ENCODE results near the gene CA10. TPM values are rescaled to one million over a fixed set of nuclear protein-coding genes. Genes with fewer than 3 reads are reported as not detected.

Gene CA10
- total RNA-seq, 1 experiment from 2014 or later: not detected

DNA sequence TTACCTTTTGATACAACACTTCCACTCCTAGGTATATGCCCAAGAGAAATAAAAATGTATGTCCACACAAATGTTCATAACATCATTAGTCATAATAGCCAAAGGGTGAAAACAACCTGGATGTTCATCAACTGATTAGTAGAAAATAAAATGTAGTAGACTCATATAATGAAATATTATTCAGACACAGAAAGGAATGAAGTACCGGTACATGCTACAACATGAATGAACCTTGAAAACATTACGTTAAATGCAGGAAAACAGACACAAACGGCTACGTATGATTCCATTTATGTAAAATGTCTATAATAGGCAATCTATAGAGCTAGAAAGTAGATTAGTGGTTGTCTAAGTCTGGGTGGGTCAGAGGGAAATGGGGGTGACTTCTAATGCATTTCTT is 358.5 kb downstream of the CA10 start:
- DNase-seq (ENCODE audit: low read depth in 1 of 2, low spot score in 2 of 2): no peak

DNA sequence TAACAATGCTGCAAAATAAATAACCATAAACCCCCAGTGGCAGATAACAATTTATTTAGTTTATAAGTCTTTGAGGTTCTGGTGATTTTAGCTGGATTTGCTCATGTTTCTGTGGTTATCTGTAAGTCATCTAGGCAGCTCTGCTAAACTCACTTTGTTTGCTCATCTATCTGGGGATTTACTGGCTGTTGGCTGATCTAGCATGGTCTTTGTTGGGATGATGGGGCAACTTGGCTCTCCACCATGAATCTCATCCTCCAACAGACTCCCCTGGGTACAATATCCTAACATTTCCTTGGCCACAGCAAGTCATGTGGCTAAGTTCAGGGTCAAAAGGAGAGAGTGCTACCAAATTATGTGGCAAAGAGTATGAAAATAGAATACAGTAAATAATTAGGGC is 359.3 kb downstream of the CA10 start:
- Histone ChIP-seq H3K27me3 (replicated peaks) (no peaks in the 10 kb centered on the region), H3K4me3 (no peak overlapping the region), H3K4me1 (replicated peaks) (no peaks in the 10 kb centered on the region), H3K27ac (no peak overlapping the region), H3K36me3 (no peaks in the 10 kb centered on the region), H3K9me3 (replicated peaks) (no peaks in the 10 kb centered on the region)
- DNase-seq (ENCODE audit: low read depth in 1 of 2, low spot score in 2 of 2): no peak

More for the DNA sequence above, 358.5 kb downstream of the CA10 start:
- H3K36me3 ChIP-seq: no peaks in the 10 kb centered on the region
- no peaks in the 10 kb centered on the region for H3K27me3 ChIP-seq (replicated peaks)
- H3K4me3 ChIP-seq: no peak overlapping the region
- H3K27ac ChIP-seq: no peak overlapping the region
- no peaks in the 10 kb centered on the region for H3K4me1 ChIP-seq (replicated peaks)
- no peaks in the 10 kb centered on the region for H3K9me3 ChIP-seq (replicated peaks)

DNA sequence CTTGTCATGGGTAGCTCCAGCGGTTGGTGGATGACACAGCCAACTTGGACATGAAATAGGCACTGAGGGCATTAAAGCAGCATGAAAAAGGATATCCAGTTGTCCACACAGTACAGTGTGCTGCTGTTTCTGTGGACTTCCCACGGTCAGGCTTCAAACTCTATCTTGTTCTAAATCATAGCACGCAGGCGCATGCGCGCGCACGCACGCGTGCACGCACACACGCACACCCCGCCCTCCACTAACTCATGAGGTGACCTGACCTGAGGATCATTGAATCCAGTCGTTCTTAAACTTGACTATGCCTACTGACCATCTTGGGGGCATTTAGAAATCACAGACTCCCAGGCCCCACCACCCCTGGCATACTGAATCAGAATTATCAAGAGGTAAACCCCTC is 361.4 kb downstream of the CA10 start:
- H3K9me3 ChIP-seq (replicated peaks): no peaks in the 10 kb centered on the region
- DNase-seq (ENCODE audit: low read depth in 1 of 2, low spot score in 2 of 2): no peak
- no peak overlapping the region for H3K27ac ChIP-seq
- H3K36me3 ChIP-seq: no peaks in the 10 kb centered on the region
- H3K4me3 ChIP-seq: no peak overlapping the region
- no peaks in the 10 kb centered on the region for H3K4me1 ChIP-seq (replicated peaks)
- no peaks in the 10 kb centered on the region for H3K27me3 ChIP-seq (replicated peaks)

DNA sequence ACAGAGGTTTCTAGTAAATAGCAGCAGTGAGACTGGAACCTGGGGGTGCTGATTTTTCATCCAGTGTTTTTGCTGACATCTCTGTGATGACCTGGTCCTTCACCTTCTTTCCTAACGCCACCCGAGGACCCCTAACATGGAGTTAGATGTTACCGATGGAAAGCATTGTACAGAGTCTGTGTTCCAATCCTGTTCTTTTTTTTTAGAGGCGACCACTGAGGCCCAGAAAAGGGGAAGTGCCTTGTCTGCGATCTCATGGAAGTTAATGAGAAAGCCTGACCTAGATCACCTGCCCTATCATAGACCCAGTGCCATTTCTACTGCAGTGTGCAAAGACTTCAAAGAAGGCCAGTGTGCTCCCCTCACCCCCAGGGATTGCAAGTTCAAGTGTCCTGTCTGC is 362.5 kb downstream of the CA10 start:
- Histone ChIP-seq H3K27me3 (replicated peaks) (no peaks in the 10 kb centered on the region), H3K4me1 (replicated peaks) (no peaks in the 10 kb centered on the region), H3K9me3 (replicated peaks) (no peaks in the 10 kb centered on the region), H3K36me3 (no peaks in the 10 kb centered on the region), H3K4me3 (no peak overlapping the region), H3K27ac (no peak overlapping the region)
- no peak for DNase-seq (ENCODE audit: low read depth in 1 of 2, low spot score in 2 of 2)

DNA sequence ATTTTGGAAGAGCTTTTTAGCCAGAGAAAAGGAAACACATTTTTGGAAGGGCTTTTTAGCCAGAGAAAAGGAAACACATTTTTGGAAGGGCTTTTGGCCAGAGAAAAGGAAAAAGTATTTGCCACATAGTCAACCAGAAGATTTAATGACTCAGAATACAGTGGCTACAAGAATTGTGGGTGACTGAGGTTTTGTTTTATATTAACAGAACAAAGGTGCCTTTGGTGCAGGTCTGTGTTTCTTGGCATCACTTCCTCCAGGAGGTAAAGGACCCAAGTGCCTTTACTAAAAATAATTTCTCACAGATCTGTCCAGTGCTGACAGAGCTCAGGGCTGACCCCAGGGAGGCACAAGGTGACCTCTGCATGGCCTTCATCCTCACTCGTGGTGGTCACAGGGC is 363.1 kb downstream of the CA10 start:
- no peak for DNase-seq (ENCODE audit: low read depth in 1 of 2, low spot score in 2 of 2)
- Histone ChIP-seq H3K36me3 (no peaks in the 10 kb centered on the region), H3K4me1 (replicated peaks) (no peaks in the 10 kb centered on the region), H3K9me3 (replicated peaks) (no peaks in the 10 kb centered on the region), H3K4me3 (no peak overlapping the region), H3K27ac (no peak overlapping the region), H3K27me3 (replicated peaks) (no peaks in the 10 kb centered on the region)

DNA sequence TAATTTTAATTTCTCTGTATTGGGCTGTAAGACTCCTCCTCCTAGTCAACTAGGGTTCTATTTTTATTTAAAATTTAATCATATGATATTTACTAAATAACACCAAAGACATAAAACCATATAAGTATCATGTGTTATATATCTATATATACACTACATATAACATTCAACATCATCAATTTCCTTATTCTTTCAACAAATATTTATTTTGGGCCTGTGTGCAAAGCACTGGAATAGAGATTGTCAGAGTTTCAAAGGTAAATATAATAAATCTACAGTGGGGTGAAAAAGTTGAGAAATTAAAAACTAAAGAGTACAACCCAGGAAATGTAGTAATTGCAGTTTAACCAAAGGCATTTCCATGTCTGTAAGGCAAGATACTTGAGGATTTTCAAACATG is 364.0 kb downstream of the CA10 start:
- DNase-seq (ENCODE audit: low read depth in 1 of 2, low spot score in 2 of 2): no peak
- Histone ChIP-seq H3K36me3 (no peaks in the 10 kb centered on the region), H3K9me3 (replicated peaks) (no peaks in the 10 kb centered on the region), H3K4me1 (replicated peaks) (no peaks in the 10 kb centered on the region), H3K27me3 (replicated peaks) (no peaks in the 10 kb centered on the region), H3K27ac (no peak overlapping the region), H3K4me3 (no peak overlapping the region)

DNA sequence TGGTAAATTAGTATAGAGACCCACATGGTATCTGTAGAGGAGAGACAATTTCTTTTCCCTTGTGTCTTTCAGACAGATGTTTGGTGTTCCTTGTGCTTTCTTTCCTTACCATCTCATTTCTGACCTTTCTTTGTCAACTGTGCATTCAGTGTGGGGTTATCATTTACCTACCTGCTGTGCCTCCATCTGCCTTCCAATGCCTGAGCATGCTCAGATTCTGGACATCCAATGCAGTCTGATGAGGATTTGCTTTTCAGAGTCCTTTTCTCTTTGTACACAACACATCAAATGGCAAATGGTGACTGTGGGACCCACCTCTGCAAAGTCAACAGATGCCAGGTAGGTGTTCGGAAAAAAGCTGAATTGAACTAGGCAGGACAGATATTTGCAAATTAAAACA is 364.8 kb downstream of the CA10 start:
- no peak for DNase-seq (ENCODE audit: low read depth in 1 of 2, low spot score in 2 of 2)
- H3K27me3 ChIP-seq (replicated peaks): no peaks in the 10 kb centered on the region
- H3K4me3 ChIP-seq: no peak overlapping the region
- H3K4me1 ChIP-seq (replicated peaks): no peaks in the 10 kb centered on the region
- no peaks in the 10 kb centered on the region for H3K9me3 ChIP-seq (replicated peaks)
- H3K27ac ChIP-seq: no peak overlapping the region
- H3K36me3 ChIP-seq: no peaks in the 10 kb centered on the region

DNA sequence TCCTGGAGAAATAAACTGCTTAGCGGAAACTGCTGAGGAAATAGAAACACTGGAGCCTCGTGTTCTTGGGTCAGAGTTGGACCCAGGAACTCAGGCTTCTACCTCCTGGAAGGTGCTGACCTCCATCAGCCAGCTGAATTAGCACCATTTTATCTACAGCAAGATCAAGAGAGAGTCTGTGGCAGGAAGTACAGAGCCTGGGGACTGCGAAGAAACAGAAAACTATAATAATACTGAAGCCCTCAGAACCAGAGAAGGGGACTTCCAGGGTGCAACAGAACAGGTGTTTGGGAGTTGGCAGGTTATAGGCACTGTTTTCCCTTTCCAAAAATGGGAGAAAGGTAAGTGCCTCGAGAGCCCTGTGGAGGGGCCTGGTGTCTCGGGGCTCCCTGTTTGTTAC is 379.7 kb downstream of the CA10 start:
- no peak for DNase-seq (ENCODE audit: low read depth in 1 of 2, low spot score in 2 of 2)
- H3K9me3 ChIP-seq (replicated peaks): no peaks in the 10 kb centered on the region
- no peaks in the 10 kb centered on the region for H3K27me3 ChIP-seq (replicated peaks)
- no peaks in the 10 kb centered on the region for H3K36me3 ChIP-seq
- H3K27ac ChIP-seq: no peak overlapping the region
- no peak overlapping the region for H3K4me3 ChIP-seq
- no peaks in the 10 kb centered on the region for H3K4me1 ChIP-seq (replicated peaks)

DNA sequence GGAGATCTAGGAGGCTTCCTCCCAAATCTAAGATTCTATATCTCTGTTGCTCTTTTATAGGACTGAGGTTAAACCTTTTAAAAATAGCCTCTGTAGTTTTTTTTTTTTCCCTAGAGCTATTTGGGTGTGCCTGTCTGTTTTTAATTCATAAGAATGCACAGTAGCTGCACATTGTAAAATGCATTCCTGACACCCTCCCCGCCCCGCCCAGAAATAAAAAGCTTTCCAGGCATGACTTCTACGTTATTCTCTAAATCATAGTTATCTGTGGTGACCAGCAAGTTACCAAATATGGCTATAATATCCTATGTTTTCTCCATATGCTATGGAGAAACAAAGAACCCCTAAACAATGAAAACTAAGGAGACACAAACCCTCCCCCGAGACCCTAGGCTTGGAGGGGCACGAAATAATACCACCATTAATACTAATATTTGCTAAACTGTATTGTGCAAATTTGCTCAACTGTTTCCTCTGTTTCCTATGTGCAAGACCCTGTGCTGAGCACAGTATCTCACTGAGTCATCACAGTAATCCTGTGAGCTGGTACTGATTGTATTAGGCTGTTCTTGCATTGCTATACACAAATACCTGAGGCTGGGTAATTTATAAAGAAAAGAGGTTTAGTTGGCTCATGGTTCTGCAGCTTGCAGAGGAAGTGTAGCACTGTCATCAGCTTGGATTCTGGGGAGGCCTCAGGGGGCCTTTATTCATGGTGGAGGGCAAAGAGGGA is 388.3 kb downstream of the CA10 start:
- Histone ChIP-seq H3K36me3 (no peaks in the 10 kb centered on the region), H3K4me1 (replicated peaks) (no peaks in the 10 kb centered on the region), H3K27me3 (replicated peaks) (peaks cover 7% of the 10 kb centered on the region), H3K4me3 (no peak overlapping the region), H3K27ac (no peak overlapping the region), H3K9me3 (replicated peaks) (no peaks in the 10 kb centered on the region)
- no peak for DNase-seq (ENCODE audit: low read depth in 1 of 2, low spot score in 2 of 2)

DNA sequence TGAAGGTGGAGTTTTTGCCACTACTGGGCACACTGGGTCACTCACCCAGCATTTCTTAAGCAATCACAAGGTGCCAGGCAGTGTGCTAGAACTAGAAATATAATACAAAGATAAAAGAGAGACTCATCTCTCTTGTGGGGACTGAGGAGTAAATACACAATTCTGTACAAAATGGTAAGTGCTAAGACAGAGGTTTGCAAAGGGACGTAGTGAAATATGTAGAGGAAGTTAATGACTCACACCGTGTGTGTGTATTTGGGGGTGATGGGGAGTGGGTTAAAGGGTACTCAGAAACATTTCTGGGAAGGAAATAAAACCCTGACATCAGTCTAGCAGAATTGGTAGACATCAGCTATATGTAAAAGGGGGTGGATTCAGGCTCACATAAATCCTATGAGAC is 389.3 kb downstream of the CA10 start:
- DNase-seq (ENCODE audit: low read depth in 1 of 2, low spot score in 2 of 2): no peak
- Histone ChIP-seq H3K27me3 (replicated peaks) (peaks cover 7% of the 10 kb centered on the region), H3K36me3 (no peaks in the 10 kb centered on the region), H3K9me3 (replicated peaks) (no peaks in the 10 kb centered on the region), H3K4me3 (no peak overlapping the region), H3K27ac (no peak overlapping the region), H3K4me1 (replicated peaks) (no peaks in the 10 kb centered on the region)

DNA sequence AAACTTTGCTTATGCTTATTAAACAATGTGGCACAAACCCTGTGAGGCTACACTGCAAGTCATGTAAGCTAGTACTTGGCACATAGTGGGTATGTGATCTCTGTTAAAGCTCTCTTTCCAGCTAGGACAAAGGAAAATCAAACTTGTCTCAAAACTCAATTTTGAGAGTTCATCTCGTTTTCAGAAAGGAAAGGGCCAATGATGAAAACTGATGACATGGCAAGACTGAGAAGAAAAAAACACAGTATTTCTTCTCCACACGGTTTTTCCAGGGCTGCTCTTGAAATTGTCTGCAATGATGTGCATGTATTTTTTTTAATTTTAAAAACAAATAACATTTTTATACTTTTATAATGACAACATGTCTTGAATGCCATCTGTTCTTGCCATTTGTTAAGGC is 389.8 kb downstream of the CA10 start:
- Histone ChIP-seq H3K27me3 (replicated peaks) (peaks cover 7% of the 10 kb centered on the region), H3K27ac (no peak overlapping the region), H3K9me3 (replicated peaks) (no peaks in the 10 kb centered on the region), H3K4me1 (replicated peaks) (no peaks in the 10 kb centered on the region), H3K36me3 (no peaks in the 10 kb centered on the region), H3K4me3 (no peak overlapping the region)
- no peak for DNase-seq (ENCODE audit: low read depth in 1 of 2, low spot score in 2 of 2)

DNA sequence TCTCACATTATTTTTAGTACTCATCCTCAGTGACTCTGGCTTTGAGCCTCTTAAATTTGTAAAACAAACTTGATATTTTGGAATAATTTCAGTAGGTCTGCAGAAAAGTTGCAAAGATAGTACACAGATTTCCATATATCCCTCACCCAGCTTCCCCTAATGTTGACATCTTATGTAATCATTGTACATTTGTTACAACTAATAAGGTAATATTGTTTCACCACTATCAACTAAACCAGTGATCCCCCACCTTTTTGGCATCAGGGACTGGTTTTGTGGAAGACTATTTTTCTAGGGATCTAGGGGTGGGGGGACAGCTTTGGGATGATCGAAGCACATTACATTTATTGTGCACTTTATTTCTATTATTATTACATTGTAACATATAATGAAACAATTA is 391.2 kb downstream of the CA10 start:
- Histone ChIP-seq H3K27ac (no peak overlapping the region), H3K4me1 (replicated peaks) (no peaks in the 10 kb centered on the region), H3K4me3 (no peak overlapping the region), H3K36me3 (no peaks in the 10 kb centered on the region), H3K27me3 (replicated peaks) (peaks cover 7% of the 10 kb centered on the region), H3K9me3 (replicated peaks) (no peaks in the 10 kb centered on the region)
- DNase-seq (ENCODE audit: low read depth in 1 of 2, low spot score in 2 of 2): no peak

DNA sequence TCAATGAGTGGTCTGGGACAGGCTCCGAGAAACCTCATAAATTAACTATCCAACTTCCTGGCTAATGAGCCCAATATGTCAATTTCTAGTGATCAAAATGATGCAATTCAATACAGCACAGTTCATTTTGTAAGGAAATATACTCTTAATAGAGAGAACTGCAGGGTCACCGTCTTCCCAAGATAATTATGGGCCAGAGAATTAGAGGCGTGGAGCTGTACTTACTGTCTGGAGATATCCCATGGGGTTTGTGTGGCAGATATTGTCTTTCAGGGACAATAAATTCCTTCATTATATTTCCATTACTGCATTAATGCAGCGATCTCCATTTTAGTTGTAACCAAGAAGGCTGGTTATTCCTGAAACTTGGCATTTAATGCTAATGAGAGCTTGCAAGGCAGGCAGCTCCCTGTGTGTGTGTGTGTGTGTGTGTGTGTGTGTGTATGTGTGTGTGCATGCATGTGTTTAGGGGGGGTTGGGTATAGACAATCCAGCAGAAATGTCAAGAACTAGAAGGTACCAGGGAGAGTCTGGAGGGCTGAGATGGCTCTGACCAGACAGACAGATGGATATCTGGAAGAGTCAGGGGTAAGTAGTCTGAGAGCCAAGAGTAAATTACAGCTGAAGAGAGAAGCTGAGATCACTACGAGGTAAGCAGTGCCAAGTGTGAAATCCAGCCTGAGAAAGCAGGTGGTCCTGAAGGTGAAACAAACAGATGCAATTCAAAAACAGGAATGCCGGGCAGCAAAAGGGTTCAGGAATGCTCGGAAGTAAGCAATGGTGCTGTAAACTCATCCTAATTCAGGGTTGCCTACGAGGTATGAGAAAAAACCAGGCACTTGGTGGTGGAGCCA is 393.0 kb downstream of the CA10 start:
- Histone ChIP-seq H3K4me1 (replicated peaks) (no peaks in the 10 kb centered on the region), H3K27ac (no peak overlapping the region), H3K4me3 (no peak overlapping the region), H3K36me3 (no peaks in the 10 kb centered on the region), H3K9me3 (replicated peaks) (no peaks in the 10 kb centered on the region), H3K27me3 (replicated peaks) (peaks cover 7% of the 10 kb centered on the region)
- DNase-seq (ENCODE audit: low read depth in 1 of 2, low spot score in 2 of 2): no peak

DNA sequence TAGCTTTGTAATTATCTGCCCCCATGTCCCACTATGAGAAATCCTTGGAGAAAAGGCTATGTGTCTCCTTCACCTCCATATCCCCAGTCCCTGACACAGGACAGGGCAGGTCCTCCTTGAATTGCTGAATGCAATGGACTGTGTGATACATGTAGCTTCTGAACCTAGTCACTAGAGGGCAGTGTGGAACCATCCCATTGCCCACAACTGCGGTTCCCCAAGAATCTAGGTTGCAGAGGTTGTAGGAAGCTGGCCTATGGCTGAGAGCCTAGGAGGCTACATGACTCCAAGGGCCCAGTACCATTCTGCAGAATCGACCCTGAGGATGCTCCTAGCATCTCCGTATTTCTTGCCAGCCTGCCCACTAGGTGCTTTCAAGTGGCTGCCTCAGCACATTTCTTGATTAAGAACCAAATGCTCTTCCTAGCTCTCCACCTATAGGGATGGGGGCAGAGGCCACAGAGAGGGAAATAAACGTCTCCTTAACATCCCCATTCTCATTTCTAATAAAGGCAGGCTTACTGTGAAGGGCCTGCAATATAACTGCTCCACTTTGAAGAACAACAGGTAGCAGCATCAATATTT is 394.0 kb downstream of the CA10 start:
- no peak overlapping the region for H3K27ac ChIP-seq
- no peak overlapping the region for H3K4me3 ChIP-seq
- H3K27me3 ChIP-seq (replicated peaks): peaks cover 7% of the 10 kb centered on the region
- H3K9me3 ChIP-seq (replicated peaks): no peaks in the 10 kb centered on the region
- H3K36me3 ChIP-seq: no peaks in the 10 kb centered on the region
- DNase-seq (ENCODE audit: low read depth in 1 of 2, low spot score in 2 of 2): peak; percentile 43 to 55
- no peaks in the 10 kb centered on the region for H3K4me1 ChIP-seq (replicated peaks)
